RKO (cell line): ENCODE results near the gene XIRP1.
"Not testable (repeated sequence)": the region's sequence is repeated elsewhere in the genome, so short reads cannot be mapped to it uniquely, and the experiment has no call there.

ENCODE experiments used
- DNase-seq: peaks from one replicate; pipeline ENCODE4 v3.0.0-alpha.2; 2016; ENCODE audit warnings: low spot score

The XIRP1 gene, protein sequence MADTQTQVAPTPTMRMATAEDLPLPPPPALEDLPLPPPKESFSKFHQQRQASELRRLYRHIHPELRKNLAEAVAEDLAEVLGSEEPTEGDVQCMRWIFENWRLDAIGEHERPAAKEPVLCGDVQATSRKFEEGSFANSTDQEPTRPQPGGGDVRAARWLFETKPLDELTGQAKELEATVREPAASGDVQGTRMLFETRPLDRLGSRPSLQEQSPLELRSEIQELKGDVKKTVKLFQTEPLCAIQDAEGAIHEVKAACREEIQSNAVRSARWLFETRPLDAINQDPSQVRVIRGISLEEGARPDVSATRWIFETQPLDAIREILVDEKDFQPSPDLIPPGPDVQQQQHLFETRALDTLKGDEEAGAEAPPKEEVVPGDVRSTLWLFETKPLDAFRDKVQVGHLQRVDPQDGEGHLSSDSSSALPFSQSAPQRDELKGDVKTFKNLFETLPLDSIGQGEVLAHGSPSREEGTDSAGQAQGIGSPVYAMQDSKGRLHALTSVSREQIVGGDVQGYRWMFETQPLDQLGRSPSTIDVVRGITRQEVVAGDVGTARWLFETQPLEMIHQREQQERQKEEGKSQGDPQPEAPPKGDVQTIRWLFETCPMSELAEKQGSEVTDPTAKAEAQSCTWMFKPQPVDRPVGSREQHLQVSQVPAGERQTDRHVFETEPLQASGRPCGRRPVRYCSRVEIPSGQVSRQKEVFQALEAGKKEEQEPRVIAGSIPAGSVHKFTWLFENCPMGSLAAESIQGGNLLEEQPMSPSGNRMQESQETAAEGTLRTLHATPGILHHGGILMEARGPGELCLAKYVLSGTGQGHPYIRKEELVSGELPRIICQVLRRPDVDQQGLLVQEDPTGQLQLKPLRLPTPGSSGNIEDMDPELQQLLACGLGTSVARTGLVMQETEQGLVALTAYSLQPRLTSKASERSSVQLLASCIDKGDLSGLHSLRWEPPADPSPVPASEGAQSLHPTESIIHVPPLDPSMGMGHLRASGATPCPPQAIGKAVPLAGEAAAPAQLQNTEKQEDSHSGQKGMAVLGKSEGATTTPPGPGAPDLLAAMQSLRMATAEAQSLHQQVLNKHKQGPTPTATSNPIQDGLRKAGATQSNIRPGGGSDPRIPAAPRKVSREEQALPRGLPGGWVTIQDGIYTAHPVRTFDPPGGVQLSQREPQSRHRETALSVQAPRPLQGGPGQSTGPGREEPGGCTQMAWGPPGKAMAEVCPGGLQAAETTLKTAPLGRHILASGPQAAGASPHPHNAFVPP (N-terminal part only)

DNA sequence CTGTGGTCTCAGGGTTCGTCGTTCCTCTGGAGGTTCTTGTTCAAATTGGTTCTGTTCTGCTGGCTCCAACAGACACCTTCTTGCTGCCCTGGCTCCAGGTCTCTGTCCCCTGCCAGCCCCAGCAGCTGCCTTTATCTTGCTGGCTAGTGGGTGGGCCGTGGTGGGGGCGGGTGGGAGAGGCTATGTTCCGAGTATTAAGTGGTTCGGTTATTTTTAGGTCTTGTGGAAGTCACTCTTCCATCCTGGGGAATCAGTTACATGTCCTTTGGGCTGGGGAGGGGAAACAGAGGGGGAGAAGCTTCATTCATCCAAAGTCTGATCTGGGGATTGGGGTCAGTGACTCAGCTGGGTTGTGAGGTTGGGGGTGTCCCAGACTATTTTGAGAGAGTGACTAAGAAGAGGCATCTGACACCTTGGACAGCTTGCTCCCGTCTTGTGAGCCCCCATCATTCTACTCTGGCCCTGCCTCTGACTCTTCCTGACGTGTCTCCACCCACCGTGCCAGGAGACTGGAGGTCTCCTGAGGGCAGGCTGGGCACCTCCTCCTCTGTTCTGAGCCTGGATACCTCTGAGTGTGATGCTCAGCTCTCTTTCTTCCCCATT lies at the start of gene XIRP1:
Gene XIRP1 (minus strand): TSS at position 106 of the 603 bp plus-strand sequence. CDS start 3,150 bp downstream, outside the sequence.
- DNase-seq: no peak

DNA sequence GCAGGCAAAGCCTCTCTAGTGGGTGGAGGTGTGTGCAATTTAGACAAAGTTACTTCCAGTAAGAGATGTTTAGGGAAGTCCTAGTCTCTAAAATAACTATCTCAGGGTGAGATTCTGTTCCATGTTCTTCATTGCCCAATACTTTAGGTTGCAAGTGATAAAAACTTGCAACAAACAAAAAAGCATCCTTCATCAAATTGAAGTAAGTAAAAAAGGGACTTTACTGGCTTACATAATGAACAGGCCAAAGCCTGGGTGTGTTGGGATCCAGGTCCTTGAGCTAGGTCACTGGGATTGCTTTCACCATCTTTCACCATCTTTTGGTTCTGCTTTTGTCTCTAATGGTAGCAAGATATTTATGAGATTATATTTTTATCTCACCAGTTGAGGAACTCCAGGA lies 49.2 kb upstream of the XIRP1 start:
- no peak for DNase-seq

DNA sequence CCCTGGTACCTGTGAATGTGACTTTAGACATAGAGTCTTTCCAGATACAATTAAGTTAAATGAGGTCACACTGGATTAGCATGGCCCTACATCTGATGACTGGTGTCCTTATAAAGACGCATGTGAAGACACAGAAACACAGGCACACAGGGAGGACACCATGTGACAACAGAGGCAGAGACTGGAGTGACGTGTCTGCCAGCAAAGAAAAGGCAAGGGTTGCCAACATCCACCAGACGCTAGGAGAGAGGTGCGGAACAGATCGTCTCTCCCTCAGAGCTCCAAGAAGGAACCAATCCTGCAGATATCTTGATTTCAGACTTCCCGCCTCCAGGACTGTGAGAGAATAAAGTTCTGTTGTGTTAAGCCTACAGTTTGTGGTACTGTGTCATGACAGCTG lies 44.6 kb upstream of the XIRP1 start:
- no peak for DNase-seq

DNA sequence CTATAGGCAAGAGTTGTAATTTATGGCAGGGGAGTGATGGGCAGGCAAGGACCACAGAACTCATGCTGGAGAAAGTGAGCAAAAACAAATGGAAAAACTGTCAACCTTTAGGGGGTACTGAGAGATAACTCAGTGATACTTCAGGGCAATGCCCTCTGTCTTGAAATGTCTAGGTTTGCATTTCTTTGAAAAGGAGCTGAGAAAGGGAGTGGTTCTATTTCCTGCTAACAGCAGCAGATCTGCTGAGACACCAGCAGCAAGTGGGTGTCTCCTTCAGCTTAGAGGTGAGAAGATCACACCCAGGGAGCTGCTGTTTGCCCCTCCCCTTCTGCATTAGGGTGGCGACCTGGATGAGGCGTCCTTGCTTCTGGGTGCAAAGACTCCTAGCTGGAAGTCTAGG lies 42.3 kb upstream of the XIRP1 start:
- DNase-seq: no peak

DNA sequence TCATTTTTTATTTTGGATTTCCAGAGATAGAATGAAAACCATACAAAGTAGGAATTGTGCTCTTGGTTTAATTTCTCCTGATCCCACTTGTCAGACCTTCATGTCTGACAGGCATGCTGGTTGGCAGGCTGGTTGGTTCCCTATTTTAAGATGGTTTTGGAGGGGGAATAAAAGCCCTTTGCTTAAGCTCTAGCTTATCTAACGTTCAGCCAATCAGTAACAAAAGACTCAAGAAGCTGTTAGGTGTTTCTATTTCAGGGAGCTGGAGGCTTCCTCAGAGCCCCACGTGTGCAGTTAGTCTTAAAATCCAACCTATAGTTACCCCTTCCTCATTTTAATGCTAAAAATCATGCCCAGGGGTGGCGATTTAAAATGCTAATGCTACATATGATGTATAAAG lies 40.5 kb upstream of the XIRP1 start:
- no peak for DNase-seq

DNA sequence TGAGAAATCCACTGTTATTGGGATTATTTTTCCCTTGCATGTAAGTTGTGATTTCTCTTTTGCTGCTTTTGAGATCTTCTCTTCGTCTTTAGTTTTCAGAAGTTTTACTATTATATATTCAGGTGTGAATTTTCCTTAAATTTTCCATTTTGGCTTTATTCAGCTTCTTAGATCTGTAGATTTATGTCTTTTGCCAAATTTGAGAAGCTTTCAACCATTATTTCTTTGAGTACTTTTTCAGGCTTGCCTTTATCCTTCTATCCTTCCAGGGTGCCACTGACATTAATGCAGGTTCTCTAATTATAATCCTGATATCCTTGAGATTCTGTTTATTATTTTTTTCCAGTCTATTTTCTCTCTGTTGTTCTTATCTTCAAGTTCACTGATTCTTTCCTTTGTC lies 38.1 kb upstream of the XIRP1 start:
- no peak for DNase-seq

DNA sequence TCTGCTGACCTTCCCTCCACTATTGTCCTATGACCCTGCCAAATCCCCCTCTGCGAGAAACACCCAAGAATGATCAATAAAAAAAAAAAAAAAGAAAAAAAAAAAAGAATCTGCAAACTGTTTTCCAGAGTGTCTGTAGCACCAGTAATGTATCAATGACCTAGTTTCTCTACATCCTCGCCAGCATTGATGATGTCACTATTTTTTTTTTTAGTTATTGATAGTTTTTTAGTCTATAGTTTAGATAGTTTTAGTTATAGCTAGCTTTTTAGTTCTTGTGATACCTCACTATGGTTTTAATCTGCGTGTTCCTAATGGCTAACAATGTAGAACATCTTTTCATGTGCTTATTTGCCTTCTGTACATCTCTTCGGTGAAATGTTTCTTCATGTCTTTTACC lies 36.1 kb upstream of the XIRP1 start:
- DNase-seq: no peak

DNA sequence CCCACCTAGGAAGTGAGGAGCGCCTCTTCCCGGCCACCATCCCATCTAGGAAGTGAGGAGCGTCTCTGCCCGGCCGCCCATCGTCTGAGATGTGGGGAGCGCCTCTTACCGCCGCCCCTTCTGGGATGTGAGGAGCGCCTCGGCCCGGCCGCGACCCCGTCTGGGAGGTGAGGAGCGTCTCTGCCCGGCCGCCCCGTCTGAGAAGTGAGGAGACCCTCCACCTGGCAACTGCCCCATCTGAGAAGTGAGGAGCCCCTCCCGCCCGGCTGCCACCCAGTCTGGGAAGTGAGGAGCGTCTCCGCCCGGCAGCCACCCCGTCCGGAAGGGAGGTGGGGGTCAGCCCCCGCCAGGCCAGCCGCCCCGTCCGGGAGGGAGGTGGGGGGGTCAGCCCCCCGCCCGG lies 35.2 kb upstream of the XIRP1 start:
- not testable (repeated sequence) for DNase-seq

DNA sequence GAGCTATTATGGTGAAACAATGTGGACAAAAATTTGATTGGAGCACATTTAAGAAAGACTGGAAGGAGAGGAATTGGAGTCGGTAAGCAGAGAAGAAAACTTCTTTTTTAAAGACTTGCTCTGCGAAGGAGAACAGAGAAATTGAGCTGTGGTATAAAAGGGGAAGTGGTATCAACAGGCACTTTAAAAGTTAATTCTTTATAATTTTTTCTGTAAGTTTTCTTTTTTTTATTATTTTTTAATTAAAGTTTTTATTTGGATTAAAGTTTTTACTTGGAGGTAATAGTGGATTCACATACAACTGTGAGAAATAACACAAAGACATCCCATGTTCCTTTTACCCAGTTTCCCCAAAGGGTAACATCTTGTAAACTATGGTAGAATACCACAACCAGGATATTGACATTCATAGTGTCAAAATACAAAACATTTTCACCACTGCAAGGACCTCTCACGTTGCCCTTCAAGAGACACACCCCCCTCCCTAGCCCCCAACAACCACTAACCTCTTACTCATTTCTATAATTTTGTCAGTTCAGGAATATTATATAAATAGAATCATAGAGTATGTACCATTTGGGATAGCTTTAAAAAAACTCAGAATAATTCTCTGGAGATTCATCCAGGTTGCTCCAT lies 33.8 kb upstream of the XIRP1 start:
- no peak for DNase-seq

DNA sequence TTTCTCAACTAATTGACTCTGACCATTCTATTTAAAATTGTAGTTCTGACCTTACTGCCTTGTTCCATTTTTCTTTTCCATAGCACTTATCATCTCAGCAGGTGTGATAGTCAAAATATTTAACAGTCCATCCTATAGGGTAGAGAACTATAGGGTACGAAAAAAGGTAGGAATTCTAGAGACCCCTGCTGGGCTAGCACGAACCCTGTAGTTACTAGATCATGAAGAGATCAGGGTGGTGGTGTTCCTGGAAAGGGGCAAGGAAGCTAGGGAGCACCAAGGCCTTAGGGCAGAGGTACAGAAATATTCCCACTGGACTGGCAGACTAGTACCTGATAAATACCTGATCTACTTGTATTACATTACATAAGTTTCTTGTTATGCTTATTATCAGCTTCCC lies 31.9 kb upstream of the XIRP1 start:
- no peak for DNase-seq

DNA sequence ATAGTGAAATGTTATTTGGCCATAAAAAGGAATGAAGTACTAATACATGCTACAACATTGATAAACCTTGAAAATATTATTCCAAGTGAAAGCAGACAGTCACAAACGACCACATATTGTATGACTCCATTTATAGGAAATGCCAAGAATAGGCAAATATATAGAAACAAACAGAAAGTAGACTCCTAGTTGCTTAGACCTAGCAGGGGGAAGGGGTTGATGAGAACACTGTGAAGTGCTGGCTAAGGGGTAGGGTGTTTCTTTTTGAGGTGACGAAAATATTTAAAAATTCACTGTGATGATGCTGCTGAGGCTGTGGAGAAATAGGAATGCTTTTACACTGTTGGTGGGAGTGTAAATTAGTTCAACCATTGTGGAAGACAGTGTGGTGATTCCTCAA lies 30.5 kb upstream of the XIRP1 start:
- no peak for DNase-seq

DNA sequence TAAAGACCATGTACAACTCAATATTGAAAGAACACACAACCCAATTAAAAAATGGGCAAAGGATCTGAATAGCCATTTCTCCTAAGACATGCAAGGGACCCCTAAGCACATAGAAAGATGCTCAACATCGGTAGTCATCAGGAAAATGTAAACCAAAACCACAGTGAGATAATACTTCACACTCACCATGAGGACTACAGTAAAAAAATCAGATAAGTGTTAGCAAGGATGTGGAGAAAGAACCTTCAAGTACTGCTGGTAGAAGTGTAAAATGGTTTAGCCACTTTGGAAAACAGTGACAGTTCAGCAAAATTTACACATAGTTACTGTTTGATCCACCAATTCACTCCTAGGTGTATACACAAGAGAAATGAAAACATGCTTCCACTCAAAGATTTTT lies 30.1 kb upstream of the XIRP1 start:
- no peak for DNase-seq

DNA sequence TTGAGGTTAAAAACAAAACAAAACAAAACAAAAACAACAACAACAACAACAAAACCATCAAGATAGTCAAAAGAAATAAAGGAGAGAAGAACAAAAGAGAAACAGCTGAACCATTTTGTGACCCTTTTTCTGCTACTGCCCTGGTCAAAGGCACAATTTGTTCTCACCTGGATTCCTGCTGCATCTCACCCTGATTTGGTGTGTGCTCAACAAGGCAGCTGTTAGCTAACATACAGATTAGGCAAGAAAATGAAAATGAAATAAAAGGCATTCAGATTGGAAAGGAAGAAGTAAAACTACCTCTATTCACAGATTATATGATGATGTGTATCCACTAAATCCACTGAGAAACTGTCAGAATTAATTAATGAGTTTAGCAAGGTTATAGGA lies 28.7 kb upstream of the XIRP1 start:
- no peak for DNase-seq

DNA sequence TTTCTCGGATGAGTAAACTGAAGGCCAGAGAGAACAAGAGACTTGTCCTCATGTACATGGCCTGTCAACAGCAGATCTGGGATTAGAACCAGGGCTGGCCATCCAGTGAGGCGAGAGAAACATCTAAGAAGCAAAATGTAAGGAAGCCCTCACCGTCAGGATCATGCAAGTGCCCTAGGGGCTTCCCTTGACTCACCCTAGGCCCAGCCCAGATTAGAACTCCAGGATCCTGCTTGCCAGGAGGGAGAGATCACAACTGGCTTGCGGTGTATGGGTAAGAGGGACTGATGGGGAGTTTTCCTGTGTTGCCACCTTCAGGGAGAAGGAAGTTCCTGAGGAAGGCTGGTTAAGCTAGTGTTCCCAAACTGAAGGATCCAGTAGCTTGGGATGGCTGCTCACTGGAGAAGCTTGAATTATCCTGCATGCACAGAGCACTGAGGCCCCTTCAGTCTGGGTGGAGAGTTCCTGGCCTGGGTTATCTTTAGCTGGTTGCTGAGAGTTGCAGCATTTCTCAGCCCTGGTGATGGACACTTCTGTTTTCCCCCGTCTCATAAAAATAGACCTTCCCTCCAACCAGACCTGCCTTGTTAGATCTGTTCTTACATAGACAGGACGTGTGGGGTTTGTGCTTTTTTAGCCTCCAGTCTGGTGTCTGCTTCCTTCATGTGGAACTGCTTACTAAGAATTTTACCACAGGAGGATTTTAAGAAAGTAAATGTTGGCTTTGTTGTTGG lies 28.2 kb upstream of the XIRP1 start:
- no peak for DNase-seq

DNA sequence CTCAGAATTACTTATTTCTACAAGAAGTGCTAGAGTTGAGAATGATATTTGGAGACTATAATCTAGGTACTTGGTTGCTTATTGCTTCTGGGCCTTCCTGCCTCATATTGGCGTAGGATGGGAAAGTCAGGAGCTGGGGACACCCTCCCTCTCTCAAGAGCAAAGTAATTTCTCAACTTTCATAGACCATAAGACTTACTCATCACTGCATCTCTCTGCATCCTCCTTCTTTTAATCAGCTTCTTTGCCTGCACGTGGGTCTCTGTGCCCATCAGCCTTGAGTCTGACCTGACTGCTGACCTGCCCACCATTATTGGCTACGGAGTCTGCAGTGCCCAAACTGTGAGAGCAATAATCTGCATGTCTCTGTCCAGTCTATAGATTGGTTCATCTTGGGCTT lies 27.3 kb upstream of the XIRP1 start:
- no peak for DNase-seq

DNA sequence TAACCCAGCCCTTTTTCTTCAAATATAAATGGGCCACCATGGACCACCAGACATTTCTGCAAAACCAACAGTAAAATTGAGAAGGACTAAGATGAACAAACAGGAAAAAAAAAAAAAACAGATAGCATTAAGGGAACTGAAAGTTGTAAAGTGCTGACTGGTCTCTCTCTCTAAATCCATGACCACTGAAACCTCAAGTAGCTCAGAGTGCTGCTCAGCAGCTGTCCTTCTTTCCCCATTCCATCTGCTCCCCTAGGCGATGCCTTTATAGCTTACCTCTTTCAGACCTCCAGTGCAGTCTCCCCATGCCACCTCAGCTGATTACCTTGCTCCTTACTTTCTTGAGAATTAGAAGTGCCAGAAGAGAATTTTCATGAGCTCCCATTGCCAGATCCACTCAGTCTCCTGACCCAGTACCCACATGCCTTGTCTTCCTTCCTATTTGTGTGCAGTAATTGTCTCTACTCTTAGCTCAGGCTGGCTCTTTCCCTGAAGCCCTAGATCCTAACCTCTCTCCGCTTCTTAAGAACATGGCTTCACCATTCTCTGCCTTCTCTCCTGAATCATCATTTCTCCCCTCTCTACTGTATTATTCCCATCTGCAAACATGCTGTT lies 23.9 kb upstream of the XIRP1 start:
- no peak for DNase-seq

DNA sequence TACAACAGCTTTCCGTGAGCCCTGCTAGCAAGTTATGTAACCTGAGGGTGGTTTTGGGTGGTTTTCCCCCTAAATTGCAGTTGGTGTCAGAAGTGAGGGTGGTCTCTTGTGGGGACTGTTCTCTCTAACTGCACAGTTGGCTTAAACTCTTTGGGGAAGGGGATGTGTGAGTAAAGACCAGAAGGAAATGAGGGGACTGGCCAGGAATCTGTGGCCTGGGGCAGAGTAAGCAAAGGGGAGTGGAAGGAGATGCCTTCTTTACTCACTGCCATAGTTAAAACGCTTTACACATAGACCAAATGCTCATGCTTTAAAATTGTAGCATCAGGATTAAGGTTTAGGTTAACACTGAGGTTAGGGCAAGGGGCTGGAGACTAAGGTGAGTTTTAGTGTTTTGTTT lies 21.2 kb upstream of the XIRP1 start:
- no peak for DNase-seq

DNA sequence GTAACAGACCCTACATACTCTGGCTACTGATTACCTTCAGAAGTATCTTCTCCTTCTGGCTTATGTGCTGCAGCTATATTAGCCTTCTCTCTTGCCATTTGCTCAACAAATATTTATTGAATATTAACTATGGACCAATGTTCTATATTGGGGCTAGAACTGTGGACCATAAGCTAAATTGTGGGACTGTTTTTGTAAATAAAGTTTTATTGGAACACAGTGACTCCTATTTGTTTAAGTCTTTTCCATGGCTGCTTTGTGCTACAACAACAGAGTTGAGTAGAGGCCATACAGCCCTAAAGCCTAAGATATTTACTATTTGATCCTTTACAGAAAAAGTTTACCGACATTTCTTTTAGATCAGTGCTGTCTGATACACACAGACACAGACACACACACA lies 20.3 kb upstream of the XIRP1 start:
- no peak for DNase-seq

DNA sequence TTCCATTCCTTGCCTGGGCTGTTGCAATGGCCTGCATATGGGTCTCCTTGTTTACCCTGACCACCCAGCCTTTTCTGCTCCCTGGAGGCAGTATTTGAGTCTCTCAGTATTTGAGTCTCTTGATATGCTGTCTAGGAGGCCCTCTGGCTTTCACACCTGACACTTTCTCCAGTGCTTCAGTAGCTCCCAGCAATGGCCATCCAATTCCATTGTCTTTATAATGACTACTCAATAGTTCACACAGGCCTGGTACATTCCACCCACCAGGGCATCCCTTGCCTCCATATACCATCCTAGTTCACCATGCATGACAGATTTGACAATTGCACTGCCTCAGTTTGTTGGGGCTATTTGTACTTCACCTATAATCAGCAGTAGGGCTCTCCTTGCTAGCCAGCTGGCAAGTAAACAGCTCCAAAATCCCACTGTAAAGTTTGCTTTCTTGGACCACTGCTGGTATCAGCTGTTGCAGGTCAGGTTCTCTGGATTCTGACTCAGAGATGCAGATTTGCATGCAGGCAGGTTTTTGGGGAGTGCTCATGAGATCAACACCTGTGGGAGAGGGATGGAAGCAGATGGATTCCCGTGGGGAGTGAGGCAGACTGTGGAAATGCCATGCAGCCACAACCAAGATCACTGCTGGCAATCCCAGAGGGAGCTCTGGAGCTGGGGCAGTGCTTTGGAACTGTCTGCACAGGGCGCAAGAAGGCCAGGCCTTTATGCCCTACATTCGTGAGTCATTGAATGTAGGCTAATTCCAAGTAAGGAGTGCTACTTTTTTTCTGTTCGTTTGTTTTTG lies 19.1 kb upstream of the XIRP1 start:
- no peak for DNase-seq

DNA sequence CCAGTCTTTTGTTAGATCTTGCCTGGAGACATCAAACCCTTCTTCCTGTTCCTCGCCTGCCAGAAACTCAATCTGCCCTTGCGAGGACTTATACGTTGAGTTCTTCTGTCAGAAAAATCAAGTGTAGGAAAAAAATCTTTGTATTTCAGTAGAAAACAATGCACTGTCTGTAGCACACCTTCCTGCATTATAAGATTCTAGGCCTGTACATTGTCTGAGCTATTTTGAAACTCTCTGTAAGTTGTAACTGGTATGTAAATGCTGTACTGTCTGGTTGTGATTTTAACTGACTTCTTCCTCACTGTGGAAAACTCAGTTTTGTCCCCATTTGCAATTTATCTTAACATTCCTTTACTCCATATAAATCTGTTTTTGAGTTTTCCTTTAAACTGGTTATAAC lies 17.7 kb upstream of the XIRP1 start:
- DNase-seq: no peak
